GM23338 (cell line): ENCODE measurements around the gene PPIL1. TPM values are rescaled to one million over a fixed set of nuclear protein-coding genes. Genes with fewer than 3 reads are reported as not detected.
A peak's percentile ranks its signal among the peaks of the same experiment; 100 is the strongest.

ENCODE experiments used
- ATAC-seq: fragments of 200-7000 bp; cut with Tn5 transposase; 3 replicates; pipeline ENCODE4 v1.9.1; 2020
- DNase-seq: peaks from one replicate; pipeline ENCODE4 v3.0.0-alpha.2; 2015; ENCODE audit warnings: low spot score
- H2AFZ ChIP-seq: fragments of 200-600 bp; sonication (generic); 2 replicates; pipeline ENCODE4 v1.8.0; 2016; ENCODE audit warnings: antibody characterized with exemption, mild to moderate bottlenecking, moderate library complexity
- H3F3A ChIP-seq: fragments of 200-600 bp; sonication (generic); replicated peaks from 2 replicates; pipeline ENCODE4 v1.8.0; 2017; ENCODE audit warnings: antibody characterized with exemption, mixed run types, low read depth
- H3K27ac ChIP-seq: fragments of 200-600 bp; sonication (generic); 2 replicates; pipeline ENCODE4 v1.6.1; 2016; ENCODE audit warnings: low read depth
- H3K27me3 ChIP-seq: fragments of 200-600 bp; sonication (generic); 2 replicates; pipeline ENCODE4 v1.8.0; 2016; ENCODE audit warnings: mild to moderate bottlenecking, mixed run types, moderate library complexity; ENCODE audit not compliant: insufficient read depth
- H3K36me3 ChIP-seq: fragments of 200-600 bp; sonication (generic); 2 replicates; pipeline ENCODE4 v1.8.0; 2016; ENCODE audit warnings: mild to moderate bottlenecking; ENCODE audit not compliant: insufficient read depth
- H3K4me1 ChIP-seq: fragments of 200-600 bp; sonication (generic); 2 replicates; pipeline ENCODE4 v1.8.0; 2016; ENCODE audit warnings: mild to moderate bottlenecking, moderate library complexity; ENCODE audit not compliant: insufficient read depth
- H3K4me2 ChIP-seq: fragments of 200-600 bp; sonication (generic); 2 replicates; pipeline ENCODE4 v1.7.1; 2017; ENCODE audit warnings: mixed run types
- H3K4me3 ChIP-seq: fragments of 200-600 bp; sonication (generic); 2 replicates; pipeline ENCODE4 v1.6.1; 2016; ENCODE audit warnings: mixed run types
- H3K79me2 ChIP-seq: fragments of 200-600 bp; sonication (generic); replicated peaks from 2 replicates; pipeline ENCODE4 v1.8.0; 2017; ENCODE audit warnings: mild to moderate bottlenecking; ENCODE audit not compliant: insufficient read depth
- H3K9me2 ChIP-seq: fragments of 200-600 bp; sonication (generic); 2 replicates; pipeline ENCODE4 v1.8.0; 2017; ENCODE audit not compliant: insufficient read depth
- H4K20me1 ChIP-seq: fragments of 200-600 bp; sonication (generic); replicated peaks from 2 replicates; pipeline ENCODE4 v1.8.0; 2017; ENCODE audit warnings: mild to moderate bottlenecking; ENCODE audit not compliant: insufficient read depth
- H3K27ac Mint-ChIP-seq: 2 replicates; pipeline ENCODE4 v1.8.0; 2020; ENCODE audit warnings: inconsistent platforms, mild to moderate bottlenecking, moderate library complexity, mixed read lengths
- H3K27me3 Mint-ChIP-seq: 3 replicates; pipeline ENCODE4 v1.8.0; 2022; ENCODE audit warnings: low read depth, mild to moderate bottlenecking, moderate library complexity, mixed read lengths, inconsistent platforms; ENCODE audit not compliant: insufficient read depth, poor library complexity
- H3K36me3 Mint-ChIP-seq: 3 replicates; pipeline ENCODE4 v1.8.0; 2021; ENCODE audit warnings: low read depth, mild to moderate bottlenecking, inconsistent platforms, moderate library complexity, mixed read lengths
- H3K4me1 Mint-ChIP-seq: 3 replicates; pipeline ENCODE4 v1.8.0; 2020; ENCODE audit warnings: mild to moderate bottlenecking, inconsistent platforms, mixed read lengths
- H3K4me3 Mint-ChIP-seq: 3 replicates; pipeline ENCODE4 v1.8.0; 2021; ENCODE audit warnings: moderate library complexity, mild to moderate bottlenecking, inconsistent platforms, mixed read lengths
- H3K9me3 Mint-ChIP-seq: 3 replicates; pipeline ENCODE4 v1.8.0; 2020; ENCODE audit warnings: moderate library complexity, mild to moderate bottlenecking, inconsistent platforms, mixed read lengths
- CTCF ChIP-seq, 2 experiments: fragments of 200-600 bp in 1 of 2; sonication (generic) in 1 of 2; conservative IDR thresholded peaks; 2 replicates each; pipeline versions ENCODE4 v1.5.1 to v1.6.1; 2016 to 2017; ENCODE audit warnings: antibody characterized with exemption in 2 of 2, low read depth in 2 of 2, mild to moderate bottlenecking in 2 of 2, moderate library complexity in 1 of 2
- ETS1 ChIP-seq: IDR thresholded peaks from 2 replicates; pipeline ENCODE4 v1.6.1; 2016; ENCODE audit warnings: antibody characterized with exemption
- EZH2 ChIP-seq: fragments of 200-600 bp; sonication (generic); IDR thresholded peaks from one replicate; pipeline ENCODE4 v1.8.0; 2017; ENCODE audit warnings: antibody characterized with exemption, mild to moderate bottlenecking, low read depth; ENCODE audit not compliant: unreplicated experiment
- EZH2phosphoT487 ChIP-seq: fragments of 200-600 bp; sonication (generic); IDR thresholded peaks from one replicate; pipeline ENCODE4 v1.8.1; 2018; ENCODE audit warnings: antibody characterized with exemption; ENCODE audit not compliant: unreplicated experiment
- NANOG ChIP-seq: IDR thresholded peaks from 2 replicates; pipeline ENCODE4 v1.6.1; 2016; ENCODE audit warnings: antibody characterized with exemption, borderline replicate concordance
- REST ChIP-seq: IDR thresholded peaks from one replicate; pipeline ENCODE4 v1.6.1; 2018; ENCODE audit warnings: antibody characterized with exemption; ENCODE audit not compliant: unreplicated experiment
- ZNF114 ChIP-seq: fragments of 250-450 bp; sonication (Bioruptor Pico); IDR thresholded peaks from 2 replicates; pipeline ENCODE4 v1.5.0; 2020; ENCODE audit warnings: mild to moderate bottlenecking, moderate library complexity
- ZNF331 ChIP-seq: fragments of 250-450 bp; sonication (Bioruptor Pico); IDR thresholded peaks from 2 replicates; pipeline ENCODE4 v1.5.0; 2020; ENCODE audit warnings: low read depth, mild to moderate bottlenecking, moderate library complexity
- polyA plus RNA-seq: library from polyadenylated mRNA; unstranded; fragments of >200 nt; fragmentation: Nextera tagmentation; extraction: Ambion mirVana; gene quantifications from 2 replicates; pipeline ENCODE4 v1.2.1, GENCODE V29; 2016
- total RNA-seq: library from RNA; depleted of rRNA; stranded (reverse); fragments of >200 nt; shearing (Covaris generic); gene quantifications from 2 replicates; pipeline ENCODE4 v1.2.3, GENCODE V29; 2014

Gene PPIL1
- total and polyA plus RNA-seq, 2 experiments from 2014 or later: 57.3 to 79.4 TPM

GRCh38 chr6:36805917-36806316, 68.7 kb downstream of the PPIL1 start:
- Histone ChIP-seq H2AFZ (no peak overlapping the region), H3K36me3 (no peaks in the 10 kb centered on the region), H4K20me1 (no peaks in the 10 kb centered on the region), H3K9me2 (no peaks in the 10 kb centered on the region), H3K27me3 (no peaks in the 10 kb centered on the region), H3K4me2 (peak overlapping the region; percentile 43; the same call in 1 of the 2 replicates), H3F3A (no peaks in the 10 kb centered on the region), H3K4me3 (no peak overlapping the region), H3K27ac (no peak overlapping the region), H3K4me1 (peaks cover 22% of the 10 kb centered on the region), H3K79me2 (no peaks in the 10 kb centered on the region)
- TF ChIP-seq CTCF (conservative IDR thresholded peaks at IDR 0.05; ENCODE audit: low read depth in 2 of 2) (peak; percentile 34 to 48), NANOG (no peak)
- Mint-ChIP-seq H3K27me3 (peaks cover 12% of the 10 kb centered on the region), H3K4me1 (peaks cover 46% of the 10 kb centered on the region), H3K36me3 (no peaks in the 10 kb centered on the region), H3K27ac (no peak overlapping the region), H3K9me3 (no peaks in the 10 kb centered on the region), H3K4me3 (no peak overlapping the region)
- DNase-seq (peak; percentile 59), ATAC-seq (peak; percentile 74)

GRCh38 chr6:36805096-36805797, 69.4 kb downstream of the PPIL1 start:
- no peaks in the 10 kb centered on the region for H3K9me3 Mint-ChIP-seq
- no peaks in the 10 kb centered on the region for H3F3A ChIP-seq
- H3K36me3 ChIP-seq: no peaks in the 10 kb centered on the region
- peaks cover 14% of the 10 kb centered on the region for H3K27me3 Mint-ChIP-seq
- ATAC-seq (peak; percentile 14; the same call in 2 of the 3 replicates), DNase-seq (no peak)
- peaks cover 22% of the 10 kb centered on the region for H3K4me1 ChIP-seq
- no peaks in the 10 kb centered on the region for H3K79me2 ChIP-seq
- H3K27ac ChIP-seq: no peak overlapping the region
- H4K20me1 ChIP-seq: no peaks in the 10 kb centered on the region
- no peak overlapping the region for H3K4me3 ChIP-seq
- peak overlapping the region; percentile 43; the same call in 1 of the 2 replicates for H3K4me2 ChIP-seq
- no peak overlapping the region for H3K4me3 Mint-ChIP-seq
- peaks cover 46% of the 10 kb centered on the region for H3K4me1 Mint-ChIP-seq
- peak overlapping the region; percentile 66 for H2AFZ ChIP-seq
- H3K9me2 ChIP-seq: no peaks in the 10 kb centered on the region
- H3K27me3 ChIP-seq: no peaks in the 10 kb centered on the region
- no peaks in the 10 kb centered on the region for H3K36me3 Mint-ChIP-seq
- H3K27ac Mint-ChIP-seq: 0 out of 2 replicates have a peak overlapping the region, but pooled peaks have one; percentile 33
- TF ChIP-seq ZNF114 (CRISPR knock-in tag) (no peak), ZNF331 (CRISPR knock-in tag) (no peak), EZH2 (no peak), ETS1 (no peak), EZH2phosphoT487 (no peak), REST (no peak)
